ENCODE measurements around the gene UBE2O.
"Not testable (repeated sequence)": the region's sequence is repeated elsewhere in the genome, so short reads cannot be mapped to it uniquely, and the experiment has no call there.

UBE2O gene

DNA sequence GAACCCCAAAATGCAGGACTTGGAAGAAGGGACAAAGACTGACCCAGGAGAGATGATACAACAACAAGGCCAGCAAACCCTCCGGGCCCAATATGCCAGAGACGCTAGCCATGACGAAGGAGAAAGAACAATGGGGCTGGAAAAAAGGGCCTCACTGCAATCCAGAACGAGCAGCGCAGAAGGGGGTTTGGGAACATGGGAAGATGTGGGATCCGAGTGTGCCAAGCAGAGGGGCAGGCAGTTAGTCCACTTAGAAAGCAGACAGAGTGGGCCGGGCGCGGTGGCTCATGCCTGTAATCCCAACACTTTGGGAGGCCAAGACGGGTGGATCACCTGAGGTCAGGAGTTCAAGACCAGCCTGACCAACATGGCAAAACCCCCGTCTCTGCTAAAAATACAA is 106.0 kb downstream of the UBE2O start:
- not testable (repeated sequence) for H3K27ac Mint-ChIP-seq; H3K27me3 Mint-ChIP-seq (ENCODE audit: low read depth); H3K9me3 Mint-ChIP-seq; H3K4me1 Mint-ChIP-seq (ENCODE audit: low read depth); H3K4me3 Mint-ChIP-seq
- H3K36me3 Mint-ChIP-seq (ENCODE audit: low read depth) = peaks cover 22% of the 10 kb centered on the region

DNA sequence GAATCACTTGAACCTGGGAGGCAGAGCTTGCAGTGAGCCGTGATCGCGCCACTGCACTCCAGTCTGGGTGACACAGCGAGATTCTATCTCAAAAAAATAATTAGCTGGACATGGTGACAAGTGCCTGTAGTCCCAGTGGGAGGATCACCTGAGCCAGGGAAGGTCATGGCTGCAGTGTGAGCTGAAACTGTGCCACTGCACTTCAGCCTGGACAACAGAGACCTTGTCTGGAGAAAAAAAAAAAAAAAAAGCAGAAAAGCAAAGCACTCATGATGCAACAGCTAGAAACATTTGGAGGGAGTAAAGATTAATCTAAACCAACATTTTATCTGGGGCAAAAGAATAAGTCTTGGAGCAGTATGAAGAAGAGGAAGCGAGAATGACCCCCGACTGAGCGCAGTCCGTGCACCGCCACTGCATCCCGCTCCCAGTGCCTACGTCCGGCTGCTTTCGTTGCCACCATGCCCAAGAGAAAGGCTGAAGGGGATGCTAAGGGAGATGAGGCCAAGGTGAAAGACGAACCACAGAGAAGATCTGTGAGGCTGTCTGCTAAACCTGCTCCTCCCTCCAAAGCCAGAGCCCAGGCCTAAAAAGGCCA is 107.5 kb downstream of the UBE2O start:
- Mint-ChIP-seq H3K4me1 (ENCODE audit: low read depth) (no peaks in the 10 kb centered on the region), H3K9me3 (no peaks in the 10 kb centered on the region), H3K27me3 (ENCODE audit: low read depth) (no peaks in the 10 kb centered on the region), H3K36me3 (ENCODE audit: low read depth) (peaks cover 21% of the 10 kb centered on the region), H3K27ac (no peak overlapping the region), H3K4me3 (no peak overlapping the region)

DNA sequence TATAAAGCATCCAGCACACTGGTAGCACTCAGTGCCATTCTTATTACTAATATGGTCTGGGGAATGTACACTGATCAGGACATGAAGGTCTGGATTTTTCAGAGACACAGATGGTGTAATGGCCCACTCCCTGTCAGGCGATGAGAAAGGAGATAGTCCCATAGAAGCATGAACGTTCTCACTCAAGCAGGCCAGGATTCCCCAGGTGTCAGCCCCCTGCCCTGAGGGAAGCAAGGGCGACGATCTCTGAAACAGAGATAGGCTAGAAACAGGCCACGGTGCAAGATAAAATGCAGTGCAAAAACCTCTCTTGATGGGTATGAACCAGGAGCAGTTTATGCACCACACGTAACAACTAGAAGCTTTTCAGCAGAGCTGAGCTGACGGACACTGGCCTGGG is 109.8 kb downstream of the UBE2O start:
- no peaks in the 10 kb centered on the region for H3K9me3 Mint-ChIP-seq
- H3K27me3 Mint-ChIP-seq (ENCODE audit: low read depth) = no peaks in the 10 kb centered on the region
- no peak overlapping the region for H3K27ac Mint-ChIP-seq
- H3K36me3 Mint-ChIP-seq (ENCODE audit: low read depth) = peaks cover 25% of the 10 kb centered on the region
- no peak overlapping the region for H3K4me3 Mint-ChIP-seq
- no peaks in the 10 kb centered on the region for H3K4me1 Mint-ChIP-seq (ENCODE audit: low read depth)

DNA sequence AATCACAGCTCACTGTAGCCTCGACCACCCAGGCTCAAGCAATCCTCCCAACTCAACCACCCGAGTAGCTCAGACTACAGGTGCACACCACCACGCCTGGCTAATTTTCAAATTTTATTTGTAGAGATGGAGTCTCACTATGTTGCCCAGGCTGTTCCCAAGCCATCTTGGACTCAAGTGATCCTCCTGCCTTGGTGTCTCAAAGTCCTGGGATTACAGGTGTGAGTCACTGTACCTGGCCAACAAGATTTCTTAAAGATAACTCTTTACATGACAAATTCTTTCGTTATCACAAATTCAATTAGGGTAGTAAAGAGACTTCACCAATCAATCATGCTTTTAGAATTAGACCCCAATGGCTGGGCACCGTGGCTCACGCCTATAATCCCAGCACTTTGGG is 111.7 kb downstream of the UBE2O start:
- Mint-ChIP-seq H3K4me3 (no peak overlapping the region), H3K9me3 (no peaks in the 10 kb centered on the region), H3K36me3 (ENCODE audit: low read depth) (peaks cover 18% of the 10 kb centered on the region), H3K27me3 (ENCODE audit: low read depth) (no peaks in the 10 kb centered on the region), H3K4me1 (ENCODE audit: low read depth) (peaks cover 4% of the 10 kb centered on the region), H3K27ac (no peak overlapping the region)

All from T-helper 1 cell treated with Interleukin-12 subunit alpha and Interleukin-12 subunit beta and Interleukin-4 antibody, amounts not matched to agents 30 μg/mL and 1 μg/mL, for 36 hours (primary cell).